RPMI8226 (cell line): Measurements from ENCODE around the gene DLG3.

Experiments
- DNase-seq: peaks from one replicate; pipeline ENCODE4 v3.0.0-alpha.2; 2015

The DLG3 gene

GRCh38 chrX:70437921-70438665 lies 6.5 kb upstream of the DLG3 start:
- no peak for DNase-seq

GRCh38 chrX:70439016-70439415 lies 5.6 kb upstream of the DLG3 start:
- DNase-seq, result peak; percentile 42

- no peak for DNase-seq
These were observed 2.4 kb upstream of the DLG3 start for GRCh38 chrX:70442224-70442623.

- DNase-seq, result no peak
These were observed 466 bp downstream of the DLG3 start for GRCh38 chrX:70444946-70445656.

GRCh38 chrX:70445951-70446350 lies 1.3 kb downstream of the DLG3 start:
- DNase-seq, result no peak

GRCh38 chrX:70446380-70447350 lies 2.0 kb downstream of the DLG3 start:
- DNase-seq, result no peak

- DNase-seq, result no peak
These were observed 4.9 kb downstream of the DLG3 start for GRCh38 chrX:70449457-70449966.

- DNase-seq, result peak; percentile 56
These were observed 7.6 kb downstream of the DLG3 start for GRCh38 chrX:70452143-70452733.

- peak; percentile 60 for DNase-seq
These were observed 8.5 kb downstream of the DLG3 start for GRCh38 chrX:70453024-70453618.

- DNase-seq, result peak; percentile 85
These were observed 10.1 kb downstream of the DLG3 start for GRCh38 chrX:70454441-70455365.

- no peak for DNase-seq
These were observed 10.9 kb downstream of the DLG3 start for GRCh38 chrX:70455366-70456202.

- no peak for DNase-seq
These were observed 11.6 kb downstream of the DLG3 start for GRCh38 chrX:70456256-70456655.

- DNase-seq, result no peak
These were observed 16.4 kb downstream of the DLG3 start for GRCh38 chrX:70461026-70461425.

- DNase-seq, result no peak
These were observed 19.4 kb downstream of the DLG3 start for GRCh38 chrX:70464051-70464450.

GRCh38 chrX:70466968-70467367 lies 22.3 kb downstream of the DLG3 start:
- no peak for DNase-seq

GRCh38 chrX:70468709-70469108 lies 24.1 kb downstream of the DLG3 start:
- no peak for DNase-seq

- no peak for DNase-seq
These were observed 26.2 kb downstream of the DLG3 start for GRCh38 chrX:70470850-70471289.

- no peak for DNase-seq
These were observed 31.7 kb downstream of the DLG3 start for GRCh38 chrX:70476166-70476933.
